ENCODE measurements around the gene NPAT. TPM values are rescaled to one million over a fixed set of nuclear protein-coding genes. Genes with fewer than 3 reads are reported as not detected.

The NPAT gene
- total and polyA plus RNA-seq, 9 of the 15 experiments (the other 6 are each of a cell fraction or from before 2014, with no cell fraction given) = 8.8 to 30.0 (median 22.1) TPM

DNA sequence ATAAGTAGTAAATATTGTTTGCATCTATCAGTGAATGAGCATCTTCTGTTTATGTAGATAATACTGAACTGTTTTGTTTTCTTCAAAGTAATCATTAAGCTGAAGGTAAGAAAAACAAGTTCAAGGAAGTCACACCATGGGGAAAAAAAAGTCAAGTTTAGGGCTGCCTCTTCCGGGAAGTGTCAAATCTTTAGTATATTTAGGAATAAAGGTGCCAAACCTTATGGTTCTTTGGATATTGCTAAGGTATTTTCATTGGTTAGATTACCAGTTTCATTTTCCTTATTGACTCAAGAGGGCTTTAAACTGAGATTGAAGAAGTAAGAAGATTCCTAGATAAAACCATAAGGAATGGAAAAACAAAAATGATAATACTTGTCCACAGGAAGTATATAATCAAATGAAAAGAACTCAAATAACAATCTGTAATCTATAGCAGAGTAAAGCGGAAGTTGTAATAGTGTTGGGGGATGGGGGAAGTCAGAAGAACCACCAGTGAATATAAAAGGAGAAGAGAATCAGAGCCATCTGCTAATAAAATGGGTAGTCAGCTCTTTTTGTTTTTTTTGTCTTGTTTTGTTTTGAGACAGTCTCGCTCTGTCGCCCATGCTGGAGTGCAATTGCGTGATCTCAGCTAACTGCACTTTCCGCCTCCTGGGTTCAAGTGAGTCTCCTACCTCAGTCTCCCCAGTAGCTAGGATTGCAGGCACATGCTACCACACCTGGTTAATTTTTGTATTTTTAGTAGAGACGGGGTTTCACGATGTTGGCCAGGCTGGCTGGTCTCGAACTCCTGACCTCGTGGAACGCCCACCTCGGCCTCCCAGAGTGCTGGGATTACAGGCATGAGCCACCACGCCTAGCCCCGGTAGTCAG, 2.7 kb upstream of the NPAT start (continued):
- TF ChIP-seq GABPB1 (CRISPR knock-in tag; IDR thresholded peaks at IDR 0.05) = 0 out of 2 replicates have a peak, but pooled peaks have one; percentile 30
- no peak for TF ChIP-seq NCOA1 (IDR thresholded peaks at IDR 0.05; ENCODE audit: low read depth)

DNA sequence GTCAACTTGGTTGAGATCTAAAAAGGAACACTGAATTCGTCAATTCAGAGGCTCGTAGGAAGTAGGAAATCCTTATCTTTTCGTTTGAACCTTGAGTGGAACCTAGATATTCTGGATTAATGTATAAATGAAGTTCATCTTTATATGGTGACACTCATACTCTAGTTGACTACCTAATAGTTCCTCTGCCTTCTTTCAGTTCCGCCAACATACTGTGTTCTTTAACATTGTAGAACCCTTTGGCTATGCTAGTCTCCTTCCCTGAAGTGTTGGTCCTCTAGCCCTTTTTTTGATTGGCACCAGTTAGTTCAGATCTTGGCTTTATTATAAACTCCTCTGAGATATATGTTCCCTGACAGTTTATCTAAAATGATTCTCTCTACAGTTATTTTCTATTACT, 1.9 kb upstream of the NPAT start:
- no peak for DNase-seq (ENCODE audit: extremely low read depth in 1 of 4, low spot score in 3 of 4)
- Histone ChIP-seq H3K79me2 (ENCODE audit: control insufficient read depth, insufficient read depth, low read length) (peaks cover 73% of the 10 kb centered on the region), H3K4me2 (ENCODE audit: insufficient read depth, low read length) (peak overlapping the region; percentile 86), H3K9me1 (ENCODE audit: control insufficient read depth, insufficient read depth, low read length) (no peaks in the 10 kb centered on the region), H4K20me1 (replicated peaks; ENCODE audit: control insufficient read depth, insufficient read depth, low read length) (peaks cover 18% of the 10 kb centered on the region), H3K27me3 (ENCODE audit: control insufficient read depth in 2 of 2, insufficient read depth in 2 of 2, low read length in 2 of 2) (no peaks in the 10 kb centered on the region), H3K4me3 (peak overlapping the region; percentile 80), H3K36me3 (ENCODE audit: control insufficient read depth, insufficient read depth, low read length) (peaks cover 29% of the 10 kb centered on the region), H3K9ac (ENCODE audit: insufficient read depth in 1 of 2, low read depth in 2 of 2, low read length in 2 of 2) (peak overlapping the region in 1 of 2 experiments; percentile 88; a peak in 2 of 4 replicates), H2AFZ (ENCODE audit: low read depth, low read length) (no peak overlapping the region; the same call in 1 of the 2 replicates), H3K9me3 (replicated peaks; ENCODE audit: control insufficient read depth, insufficient read depth, low read depth, low read length) (no peaks in the 10 kb centered on the region), H3K27ac (ENCODE audit: extremely low read depth, low read depth, low read length) (peak overlapping the region; percentile 95), H3K4me1 (replicated peaks in 1 of 2; ENCODE audit: control insufficient read depth in 2 of 2, insufficient read depth in 2 of 2, low read length in 2 of 2) (peaks cover 8 to 33% of the 10 kb centered on the region in 2 experiments; a peak in 4 of 5 replicates)
- 0 out of 2 replicates have a peak, but pooled peaks have one; percentile 21 for TF ChIP-seq NFRKB (IDR thresholded peaks at IDR 0.05; ENCODE audit: low read depth)
- 0 out of 2 replicates have a peak, but pooled peaks have one; percentile 3 for TF ChIP-seq GABPA (tag; conservative IDR thresholded peaks at IDR 0.05; ENCODE audit: low read depth)
- TF ChIP-seq, protein P1, sequence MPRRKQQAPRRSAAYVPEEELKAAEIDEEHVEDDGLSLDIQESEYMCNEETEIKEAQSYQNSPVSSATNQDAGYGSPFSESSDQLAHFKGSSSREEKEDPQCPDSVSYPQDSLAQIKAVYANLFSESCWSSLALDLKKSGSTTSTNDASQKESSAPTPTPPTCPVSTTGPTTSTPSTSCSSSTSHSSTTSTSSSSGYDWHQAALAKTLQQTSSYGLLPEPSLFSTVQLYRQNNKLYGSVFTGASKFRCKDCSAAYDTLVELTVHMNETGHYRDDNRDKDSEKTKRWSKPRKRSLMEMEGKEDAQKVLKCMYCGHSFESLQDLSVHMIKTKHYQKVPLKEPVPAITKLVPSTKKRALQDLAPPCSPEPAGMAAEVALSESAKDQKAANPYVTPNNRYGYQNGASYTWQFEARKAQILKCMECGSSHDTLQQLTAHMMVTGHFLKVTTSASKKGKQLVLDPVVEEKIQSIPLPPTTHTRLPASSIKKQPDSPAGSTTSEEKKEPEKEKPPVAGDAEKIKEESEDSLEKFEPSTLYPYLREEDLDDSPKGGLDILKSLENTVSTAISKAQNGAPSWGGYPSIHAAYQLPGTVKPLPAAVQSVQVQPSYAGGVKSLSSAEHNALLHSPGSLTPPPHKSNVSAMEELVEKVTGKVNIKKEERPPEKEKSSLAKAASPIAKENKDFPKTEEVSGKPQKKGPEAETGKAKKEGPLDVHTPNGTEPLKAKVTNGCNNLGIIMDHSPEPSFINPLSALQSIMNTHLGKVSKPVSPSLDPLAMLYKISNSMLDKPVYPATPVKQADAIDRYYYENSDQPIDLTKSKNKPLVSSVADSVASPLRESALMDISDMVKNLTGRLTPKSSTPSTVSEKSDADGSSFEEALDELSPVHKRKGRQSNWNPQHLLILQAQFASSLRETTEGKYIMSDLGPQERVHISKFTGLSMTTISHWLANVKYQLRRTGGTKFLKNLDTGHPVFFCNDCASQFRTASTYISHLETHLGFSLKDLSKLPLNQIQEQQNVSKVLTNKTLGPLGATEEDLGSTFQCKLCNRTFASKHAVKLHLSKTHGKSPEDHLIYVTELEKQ (CRISPR knock-in tag; IDR thresholded peaks at IDR 0.05) = no peak
- WGBS (ENCODE audit: insufficient coverage, low coverage, missing lambda C conversion rate) = 9% methylated on average over 4 of the region's 4 CpGs
- ATAC-seq = no peak
- in situ Hi-C loops (cut with MboI) (no loop called here), intact Hi-C loops (cut with micrococcal nuclease) (loop anchor here (5.0 to 10.0 kb wide), 3 partner anchors 128 to 217 kb away; partner anchors contain the start of gene CUL5)
- POLR2A ChIA-PET = interaction anchor here (1.2 kb wide), 1 partner anchor 26 kb away, joined by 3 read pairs; no protein-coding TSS in a partner anchor
- no TSS peak for BruUV-seq (replicated peaks)
- CTCF ChIA-PET (ENCODE audit: low intra/inter-chr PET ratio) = no interaction called here
- no peak for FAIRE-seq

Measured in K562 (cell line).